ENCODE measurements around the gene NDUFS6. TPM values are rescaled to one million over a fixed set of nuclear protein-coding genes. Genes with fewer than 3 reads are reported as not detected.
"Not testable (repeated sequence)": the region's sequence is repeated elsewhere in the genome, so short reads cannot be mapped to it uniquely, and the experiment has no call there.

Gene NDUFS6
- total and polyA plus RNA-seq, 7 experiments from 2014 or later: 14.2 to 61.7 (median 17.5) TPM

- not testable (repeated sequence) for ATAC-seq; H3K4me3 ChIP-seq (ENCODE audit: low read length)
Measured at GRCh38 chr5:1816495-1817089, 15.4 kb downstream of the NDUFS6 start.

GRCh38 chr5:1817261-1818043 is 16.2 kb downstream of the NDUFS6 start:
- H3K9me3 ChIP-seq (ENCODE audit: control insufficient read depth in 2 of 3, low read length in 3 of 3): no peaks in the 10 kb centered on the region
- H3K4me3 ChIP-seq (ENCODE audit: low read length): no peak overlapping the region
- H3K36me3 ChIP-seq (ENCODE audit: control insufficient read depth in 2 of 3, insufficient read depth in 3 of 3, low read length in 3 of 3): peaks cover 26 to 89% (median 28%) of the 10 kb centered on the region in 3 experiments
- H3K36me3 Mint-ChIP-seq: peaks cover 17 to 82% (median 47%) of the 10 kb centered on the region in 5 donors
- H3K27ac Mint-ChIP-seq: peak overlapping the region in 1 of 9 donors; percentile 38
- H3K27me3 Mint-ChIP-seq: no peaks in the 10 kb centered on the region
- DNase-seq (no peak), ATAC-seq (no peak)
- ChIA-PET POLR2A (no interaction called here), CTCF (no interaction called here)
- H3K4me1 ChIP-seq (ENCODE audit: control insufficient read depth in 2 of 2, insufficient read depth in 2 of 2, low read length in 2 of 2): no peaks in the 10 kb centered on the region
- intact Hi-C loops (cut with micrococcal nuclease): no loop called here
- H3K4me3 Mint-ChIP-seq: no peak overlapping the region
- no peak overlapping the region for H3K27ac ChIP-seq (ENCODE audit: low read depth, low read length)
- peaks cover 0 to 13% (median 0%) of the 10 kb centered on the region in 7 donors for H3K4me1 Mint-ChIP-seq
- no peaks in the 10 kb centered on the region for H3K27me3 ChIP-seq (ENCODE audit: control insufficient read depth in 2 of 2, insufficient read depth in 2 of 2, low read length in 2 of 2)
- H3K9me3 Mint-ChIP-seq: peaks cover 0 to 8% (median 0%) of the 10 kb centered on the region in 11 donors

More at GRCh38 chr5:1816495-1817089, 15.4 kb downstream of the NDUFS6 start:
- peaks cover 11 to 80% (median 47%) of the 10 kb centered on the region in 5 donors for H3K36me3 Mint-ChIP-seq
- CTCF ChIA-PET; H3K9me3 ChIP-seq (ENCODE audit: control insufficient read depth in 2 of 3, low read length in 3 of 3); H3K27me3 Mint-ChIP-seq; POLR2A ChIA-PET; H3K9me3 Mint-ChIP-seq; H3K4me3 Mint-ChIP-seq; DNase-seq; H3K27ac ChIP-seq (ENCODE audit: low read depth, low read length); intact Hi-C loops (cut with micrococcal nuclease); H3K27ac Mint-ChIP-seq; H3K4me1 Mint-ChIP-seq; H3K4me1 ChIP-seq (ENCODE audit: control insufficient read depth in 2 of 2, insufficient read depth in 2 of 2, low read length in 2 of 2); H3K27me3 ChIP-seq (ENCODE audit: control insufficient read depth in 2 of 2, insufficient read depth in 2 of 2, low read length in 2 of 2): not testable (repeated sequence)
- H3K36me3 ChIP-seq (ENCODE audit: control insufficient read depth in 2 of 3, insufficient read depth in 3 of 3, low read length in 3 of 3): peaks cover 26 to 90% (median 28%) of the 10 kb centered on the region in 3 experiments

GRCh38 chr5:1818784-1819183 is 17.6 kb downstream of the NDUFS6 start:
- no peak for DNase-seq
- no peaks in the 10 kb centered on the region for H3K27me3 ChIP-seq (ENCODE audit: control insufficient read depth in 2 of 2, insufficient read depth in 2 of 2, low read length in 2 of 2)
- no peaks in the 10 kb centered on the region for H3K9me3 ChIP-seq (ENCODE audit: control insufficient read depth in 2 of 3, low read length in 3 of 3)
- intact Hi-C loops (cut with micrococcal nuclease): no loop called here
- POLR2A ChIA-PET: no interaction called here
- Mint-ChIP-seq H3K4me3 (no peak overlapping the region), H3K27me3 (no peaks in the 10 kb centered on the region), H3K9me3 (peaks cover 0 to 8% (median 0%) of the 10 kb centered on the region in 11 donors), H3K27ac (no peak overlapping the region), H3K36me3 (peaks cover 17 to 83% (median 43%) of the 10 kb centered on the region in 5 donors), H3K4me1 (peaks cover 0 to 13% (median 0%) of the 10 kb centered on the region in 7 donors)
- H3K4me3 ChIP-seq (ENCODE audit: low read length): no peak overlapping the region
- no peak for ATAC-seq
- CTCF ChIA-PET: no interaction called here
- H3K36me3 ChIP-seq (ENCODE audit: control insufficient read depth in 2 of 3, insufficient read depth in 3 of 3, low read length in 3 of 3): peaks cover 19 to 90% (median 26%) of the 10 kb centered on the region in 3 experiments
- no peaks in the 10 kb centered on the region for H3K4me1 ChIP-seq (ENCODE audit: control insufficient read depth in 2 of 2, insufficient read depth in 2 of 2, low read length in 2 of 2)
- H3K27ac ChIP-seq (ENCODE audit: low read depth, low read length): no peak overlapping the region

GRCh38 chr5:1819458-1819857 is 18.3 kb downstream of the NDUFS6 start:
- Mint-ChIP-seq H3K4me3 (no peak overlapping the region), H3K27ac (peak overlapping the region in 1 of 9 donors; percentile 15), H3K36me3 (peaks cover 17 to 77% (median 37%) of the 10 kb centered on the region in 5 donors), H3K4me1 (peaks cover 0 to 13% (median 0%) of the 10 kb centered on the region in 7 donors), H3K9me3 (peaks cover 0 to 8% (median 0%) of the 10 kb centered on the region in 11 donors), H3K27me3 (no peaks in the 10 kb centered on the region)
- no peak for ATAC-seq
- no peaks in the 10 kb centered on the region for H3K9me3 ChIP-seq (ENCODE audit: control insufficient read depth in 2 of 3, low read length in 3 of 3)
- no peak overlapping the region for H3K27ac ChIP-seq (ENCODE audit: low read depth, low read length)
- H3K4me1 ChIP-seq (ENCODE audit: control insufficient read depth in 2 of 2, insufficient read depth in 2 of 2, low read length in 2 of 2): no peaks in the 10 kb centered on the region
- no peaks in the 10 kb centered on the region for H3K27me3 ChIP-seq (ENCODE audit: control insufficient read depth in 2 of 2, insufficient read depth in 2 of 2, low read length in 2 of 2)
- intact Hi-C loops (cut with micrococcal nuclease): no loop called here
- POLR2A ChIA-PET: no interaction called here
- no peak overlapping the region for H3K4me3 ChIP-seq (ENCODE audit: low read length)
- CTCF ChIA-PET: no interaction called here
- peaks cover 19 to 83% (median 26%) of the 10 kb centered on the region in 3 experiments for H3K36me3 ChIP-seq (ENCODE audit: control insufficient read depth in 2 of 3, insufficient read depth in 3 of 3, low read length in 3 of 3)
- no peak for DNase-seq

GRCh38 chr5:1820381-1820780 is 19.2 kb downstream of the NDUFS6 start:
- POLR2A ChIA-PET: no interaction called here
- no peak for ATAC-seq
- H3K4me1 Mint-ChIP-seq: peaks cover 0 to 13% (median 0%) of the 10 kb centered on the region in 7 donors

GRCh38 chr5:1820926-1821325 is 19.7 kb downstream of the NDUFS6 start:
- intact Hi-C loops (cut with micrococcal nuclease): no loop called here
- no peaks in the 10 kb centered on the region for H3K27me3 ChIP-seq (ENCODE audit: control insufficient read depth in 2 of 2, insufficient read depth in 2 of 2, low read length in 2 of 2)
- Mint-ChIP-seq H3K4me1 (peaks cover 0 to 13% (median 0%) of the 10 kb centered on the region in 7 donors), H3K4me3 (no peak overlapping the region), H3K27me3 (no peaks in the 10 kb centered on the region), H3K9me3 (peaks cover 0 to 8% (median 0%) of the 10 kb centered on the region in 11 donors), H3K27ac (no peak overlapping the region), H3K36me3 (peaks cover 10 to 67% (median 23%) of the 10 kb centered on the region in 5 donors)
- DNase-seq (no peak), ATAC-seq (no peak)
- H3K36me3 ChIP-seq (ENCODE audit: control insufficient read depth in 2 of 3, insufficient read depth in 3 of 3, low read length in 3 of 3): peaks cover 6 to 68% (median 17%) of the 10 kb centered on the region in 3 experiments
- ChIA-PET POLR2A (no interaction called here), CTCF (no interaction called here)
- no peaks in the 10 kb centered on the region for H3K9me3 ChIP-seq (ENCODE audit: control insufficient read depth in 2 of 3, low read length in 3 of 3)
- no peak overlapping the region for H3K4me3 ChIP-seq (ENCODE audit: low read length)
- H3K27ac ChIP-seq (ENCODE audit: low read depth, low read length): no peak overlapping the region
- no peaks in the 10 kb centered on the region for H3K4me1 ChIP-seq (ENCODE audit: control insufficient read depth in 2 of 2, insufficient read depth in 2 of 2, low read length in 2 of 2)

More at GRCh38 chr5:1820381-1820780, 19.2 kb downstream of the NDUFS6 start:
- no peak overlapping the region for H3K27ac ChIP-seq (ENCODE audit: low read depth, low read length)
- H3K27me3 ChIP-seq (ENCODE audit: control insufficient read depth in 2 of 2, insufficient read depth in 2 of 2, low read length in 2 of 2): no peaks in the 10 kb centered on the region
- H3K4me3 ChIP-seq (ENCODE audit: low read length): no peak overlapping the region
- no peak overlapping the region for H3K27ac Mint-ChIP-seq
- no peaks in the 10 kb centered on the region for H3K27me3 Mint-ChIP-seq
- H3K4me1 ChIP-seq (ENCODE audit: control insufficient read depth in 2 of 2, insufficient read depth in 2 of 2, low read length in 2 of 2): no peaks in the 10 kb centered on the region
- H3K9me3 Mint-ChIP-seq: peaks cover 0 to 8% (median 0%) of the 10 kb centered on the region in 11 donors
- no peaks in the 10 kb centered on the region for H3K9me3 ChIP-seq (ENCODE audit: control insufficient read depth in 2 of 3, low read length in 3 of 3)
- CTCF ChIA-PET: no interaction called here
- intact Hi-C loops (cut with micrococcal nuclease): no loop called here
- H3K4me3 Mint-ChIP-seq: no peak overlapping the region
- peaks cover 16 to 69% (median 29%) of the 10 kb centered on the region in 5 donors for H3K36me3 Mint-ChIP-seq
- H3K36me3 ChIP-seq (ENCODE audit: control insufficient read depth in 2 of 3, insufficient read depth in 3 of 3, low read length in 3 of 3): peaks cover 11 to 74% (median 22%) of the 10 kb centered on the region in 3 experiments
- no peak for DNase-seq

Data from naive thymus-derived CD4-positive, alpha-beta T cell (primary cell).